Spleen (tissue), 11 donors: ENCODE data around the gene SREBF1. TPM values are rescaled to one million over a fixed set of nuclear protein-coding genes. Genes with fewer than 3 reads are reported as not detected.

Experiments
- DNase-seq: peaks from one replicate; pipeline ENCODE4 v3.0.0-alpha.2; 2020
- H3K27ac ChIP-seq, 8 donors: fragments of 200-600 bp; sonication (generic) in 7 of 8; 1 replicate in 4 of 8; 2 replicates in 4 of 8; pipeline versions ENCODE4 v1.5.0 to v1.8.0; 2016 to 2021; ENCODE audit warnings: inconsistent platforms in 4 of 8, mild to moderate bottlenecking in 4 of 8, moderate library complexity in 1 of 8
- H3K27me3 ChIP-seq, 7 donors: fragments of 200-600 bp; sonication (generic) in 6 of 7; replicated peaks in 1 of 7; 1 replicate in 4 of 7; 2 replicates in 3 of 7; pipeline versions ENCODE4 v1.5.0 to v1.8.0; 2016 to 2021; ENCODE audit warnings: inconsistent platforms in 3 of 7, mild to moderate bottlenecking in 1 of 7
- H3K36me3 ChIP-seq, 6 donors: fragments of 200-600 bp; sonication (generic) in 5 of 6; 1 replicate in 4 of 6; 2 replicates in 2 of 6; pipeline versions ENCODE4 v1.5.0 to v1.8.0; 2016 to 2021; ENCODE audit warnings: inconsistent platforms in 2 of 6
- H3K4me1 ChIP-seq, 6 donors: fragments of 200-600 bp; sonication (generic) in 5 of 6; 1 replicate in 3 of 6; 2 replicates in 3 of 6; pipeline versions ENCODE4 v1.5.0 to v1.8.0; 2016 to 2021; ENCODE audit warnings: inconsistent platforms in 3 of 6
- H3K4me3 ChIP-seq, 8 donors: fragments of 200-600 bp; sonication (generic) in 7 of 8; 1 replicate in 4 of 8; 2 replicates in 4 of 8; pipeline versions ENCODE4 v1.5.0 to v1.8.0; 2016 to 2021; ENCODE audit warnings: inconsistent platforms in 4 of 8, mild to moderate bottlenecking in 4 of 8, moderate library complexity in 2 of 8
- H3K9me3 ChIP-seq, 8 donors: fragments of 200-600 bp; sonication (generic) in 7 of 8; 1 replicate in 4 of 8; 2 replicates in 4 of 8; pipeline versions ENCODE4 v1.5.0 to v1.8.0; 2016 to 2021; ENCODE audit warnings: inconsistent platforms in 4 of 8
- CTCF ChIP-seq, 11 experiments: fragments of 200-600 bp in 7 of 11; fragments of 450-650 bp in 4 of 11; sonication (generic) in 4 of 11; IDR thresholded peaks in 8 of 11; conservative IDR thresholded peaks in 3 of 11; 1 replicate in 7 of 11; 2 replicates in 4 of 11; pipeline versions ENCODE4 v1.4.0 to v1.8.0; 2016 to 2021; ENCODE audit warnings: antibody characterized with exemption in 11 of 11, inconsistent platforms in 4 of 11, mild to moderate bottlenecking in 1 of 11
- POLR2A ChIP-seq, 3 donors: fragments of 450-650 bp; IDR thresholded peaks; one replicate each; pipeline ENCODE4 v1.5.1; 2017; ENCODE audit warnings: antibody characterized with exemption in 3 of 3, mild to moderate bottlenecking in 1 of 3
- POLR2AphosphoS5 ChIP-seq, 3 donors: sonication (generic); formaldehyde crosslinking; IDR thresholded peaks; one replicate each; pipeline ENCODE4 v1.5.1; 2017; ENCODE audit warnings: antibody characterized with exemption in 3 of 3
- WGBS, 5 donors: extraction: QIAGEN DNeasy Blood & Tissue Kit in 3 of 5; methylation state at CpG; one replicate each; pipeline versions ENCODE4 v1.1.5 to v1.1.7; 2013 to 2018; 5-methylcytosine and 5-hydroxymethylcytosine counted together
- intact Hi-C: fragments of 100-400 bp; cut with DNase I; formaldehyde crosslinking; loops from one replicate; pipeline ENCODE4 v1.15.0; 2023; ENCODE audit warnings: low total_unique reads
- polyA plus RNA-seq, 3 donors: library from polyadenylated mRNA; stranded (reverse); fragments of 200-250 nt; gene quantifications; one replicate each; pipeline ENCODE4 v1.2.1, GENCODE V29; 2013
- total RNA-seq, 7 donors: library from RNA; depleted of rRNA in 3 of 7; stranded (reverse); fragments of >200 nt in 3 of 7; fragmentation: NEBNext Ultra II Directional in 4 of 7; extraction: Animal tissue kit (Norgen Biotek cat#: 25700) in 4 of 7; gene quantifications; one replicate each; pipeline versions ENCODE4 v1.1.0 to v1.2.1, GENCODE V29; 2016 to 2021
- donor health status: healthy with polysubstance abuse.
- donor health status: DM: no; HTN: no; CAD: no; lungs with moderate emphysema.
- donor health status: DM: no; HTN: no; CAD: no.
- donor health status: Bipolar disorder and iron deficiency.
- donor health status: healthy.
- donor health status: DM: no; HTN: no; CAD: no.
- donor health status: DM: yes; HTN: yes; CAD: no.

The SREBF1 gene
- total and polyA plus RNA-seq, 10 donors: 25.0 to 74.8 (median 48.0) TPM

- 46 to 55% (median 52%) methylated on average over 14 of the region's 14 CpGs for WGBS, 5 donors
- H3K4me3 ChIP-seq: no peak overlapping the region
- peaks cover 28 to 93% (median 59%) of the 10 kb centered on the region in 6 donors for H3K4me1 ChIP-seq
Observed at GRCh38 chr17:17824783-17825614, 11.8 kb downstream of the SREBF1 start.

GRCh38 chr17:17824119-17824782 is 12.5 kb downstream of the SREBF1 start:
- no peaks in the 10 kb centered on the region for H3K9me3 ChIP-seq
- intact Hi-C loops: no loop called here
- peak overlapping the region in 7 of 8 donors; percentile 32 to 69 (median 39) for H3K4me3 ChIP-seq
- TF ChIP-seq POLR2A (IDR thresholded peaks at IDR 0.05) (no peak), POLR2AphosphoS5 (IDR thresholded peaks at IDR 0.05) (no peak), CTCF (IDR thresholded peaks at IDR 0.05 in 8 of 11, conservative IDR thresholded peaks at IDR 0.05 in 3 of 11) (no peak)
- H3K27me3 ChIP-seq: no peaks in the 10 kb centered on the region
- peak overlapping the region in 7 of 8 donors; percentile 62 to 87 (median 79) for H3K27ac ChIP-seq
- DNase-seq: no peak
- H3K36me3 ChIP-seq: peaks cover 0 to 25% (median 6%) of the 10 kb centered on the region in 6 donors
- 21 to 29% (median 23%) methylated on average over 7 to 11 of the region's 11 CpGs for WGBS, 5 donors
- H3K4me1 ChIP-seq: peaks cover 32 to 93% (median 62%) of the 10 kb centered on the region in 6 donors

More at GRCh38 chr17:17824783-17825614, 11.8 kb downstream of the SREBF1 start:
- no peak for DNase-seq
- no peaks in the 10 kb centered on the region for H3K9me3 ChIP-seq
- H3K27ac ChIP-seq: peak overlapping the region in 7 of 8 donors; percentile 62 to 87 (median 79)
- no peaks in the 10 kb centered on the region for H3K27me3 ChIP-seq
- TF ChIP-seq POLR2AphosphoS5 (IDR thresholded peaks at IDR 0.05) (no peak), CTCF (IDR thresholded peaks at IDR 0.05 in 8 of 11, conservative IDR thresholded peaks at IDR 0.05 in 3 of 11) (no peak), POLR2A (IDR thresholded peaks at IDR 0.05) (no peak)
- H3K36me3 ChIP-seq: peaks cover 0 to 17% (median 2%) of the 10 kb centered on the region in 6 donors
- intact Hi-C loops: no loop called here

GRCh38 chr17:17823433-17824118 is 13.2 kb downstream of the SREBF1 start:
- Histone ChIP-seq H3K9me3 (no peaks in the 10 kb centered on the region), H3K27me3 (no peaks in the 10 kb centered on the region), H3K4me1 (peaks cover 34 to 97% (median 67%) of the 10 kb centered on the region in 6 donors), H3K36me3 (peaks cover 0 to 30% (median 13%) of the 10 kb centered on the region in 6 donors), H3K4me3 (peak overlapping the region; percentile 27 to 69 (median 38)), H3K27ac (peak overlapping the region in 7 of 8 donors; percentile 62 to 87 (median 79))
- intact Hi-C loops: no loop called here
- TF ChIP-seq POLR2A (IDR thresholded peaks at IDR 0.05) (no peak), POLR2AphosphoS5 (IDR thresholded peaks at IDR 0.05) (peak; percentile 46 to 79 (median 58))
- DNase-seq: peak; percentile 95
- WGBS, 5 donors: 1 to 6% (median 2%) methylated on average over 9 to 69 of the region's 69 CpGs

- Histone ChIP-seq H3K36me3 (peaks cover 0 to 34% (median 16%) of the 10 kb centered on the region in 6 donors), H3K9me3 (no peaks in the 10 kb centered on the region), H3K27ac (peak overlapping the region in 1 of 8 donors; percentile 84), H3K27me3 (no peaks in the 10 kb centered on the region), H3K4me1 (peaks cover 34 to 97% (median 69%) of the 10 kb centered on the region in 6 donors), H3K4me3 (peak overlapping the region in 3 of 8 donors; percentile 40 to 69 (median 41))
- no peak for DNase-seq
- 14 to 82% (median 74%) methylated on average over 1 to 3 of the region's 3 CpGs for WGBS, 5 donors
- intact Hi-C loops: no loop called here
- no peak for TF ChIP-seq POLR2AphosphoS5 (IDR thresholded peaks at IDR 0.05)
Observed at GRCh38 chr17:17822616-17823015, 14.2 kb downstream of the SREBF1 start.
